HEK293T (cell line): ENCODE results near the gene RPS21.

Experiments
- BHLHE40 ChIP-seq: fragments of 450-650 bp; IDR thresholded peaks from 2 replicates; pipeline ENCODE4 v1.6.1; 2016; ENCODE audit warnings: mild to moderate bottlenecking, moderate library complexity, borderline replicate concordance
- ELF4 ChIP-seq: fragments of 450-650 bp; IDR thresholded peaks from 2 replicates; pipeline ENCODE4 v1.6.1; 2017; ENCODE audit warnings: antibody characterized with exemption
- FOXA1 ChIP-seq: fragments of 450-650 bp; IDR thresholded peaks from 2 replicates; pipeline ENCODE4 v1.6.1; 2016; ENCODE audit warnings: mild to moderate bottlenecking
- FOXK2 ChIP-seq: fragments of 450-650 bp; IDR thresholded peaks from 2 replicates; pipeline ENCODE4 v1.6.1; 2016; ENCODE audit warnings: mild to moderate bottlenecking
- FOXM1 ChIP-seq: fragments of 450-650 bp; IDR thresholded peaks from 2 replicates; pipeline ENCODE4 v1.6.1; 2017; ENCODE audit warnings: mild to moderate bottlenecking, borderline replicate concordance
- L3MBTL2 ChIP-seq: fragments of 450-650 bp; conservative IDR thresholded peaks from 2 replicates; pipeline ENCODE4 v1.6.1; 2016; ENCODE audit warnings: mild to moderate bottlenecking
- TARDBP ChIP-seq: fragments of 450-650 bp; IDR thresholded peaks from 2 replicates; pipeline ENCODE4 v1.6.1; 2016

DNA sequence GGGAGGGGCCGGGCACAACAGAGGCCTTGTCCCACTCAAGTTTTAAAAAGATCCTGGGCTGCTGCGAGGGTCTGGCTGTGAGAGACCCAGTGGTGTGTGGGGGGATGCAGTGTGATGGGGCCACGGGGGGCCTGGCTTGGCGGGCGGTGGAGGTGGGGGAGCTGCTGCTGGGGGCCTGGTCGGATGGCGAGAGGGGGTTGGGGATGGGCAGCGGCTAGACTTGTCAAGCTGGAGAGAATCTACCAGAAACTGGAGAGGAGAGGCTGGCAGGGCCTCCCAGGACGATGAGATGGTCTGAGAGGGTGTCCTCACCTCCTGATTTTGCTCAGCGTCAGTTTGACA is 5.1 kb downstream of the RPS21 start:
- no peak for TF ChIP-seq ELF4
- no peak for TF ChIP-seq L3MBTL2
- no peak for TF ChIP-seq TARDBP
- TF ChIP-seq FOXA1, result no peak
- TF ChIP-seq FOXM1, result no peak
- TF ChIP-seq FOXK2, result no peak
- no peak for TF ChIP-seq BHLHE40
